ENCODE results near the gene FAIM2. TPM values are rescaled to one million over a fixed set of nuclear protein-coding genes. Genes with fewer than 3 reads are reported as not detected.

The FAIM2 gene
- total and polyA plus RNA-seq, 2 donors from 2014 or later = 1.3 to 5.5 TPM

- Histone ChIP-seq H3K27ac (ENCODE audit: low read depth in 2 of 2, low read length in 2 of 2) (no peak overlapping the region), H3K9ac (ENCODE audit: low read length in 3 of 3) (no peak overlapping the region), H3K36me3 (ENCODE audit: control insufficient read depth in 2 of 3, insufficient read depth in 3 of 3, low read length in 3 of 3) (no peaks in the 10 kb centered on the region), H3K4me3 (ENCODE audit: low read length in 3 of 3) (no peak overlapping the region), H3K4me1 (ENCODE audit: control insufficient read depth in 2 of 3, insufficient read depth in 2 of 3, low read depth in 1 of 3, low read length in 3 of 3) (peaks cover 0 to 5% (median 2%) of the 10 kb centered on the region in 3 donors), H3K9me3 (ENCODE audit: control insufficient read depth in 2 of 3, insufficient read depth in 1 of 3, low read length in 3 of 3) (no peaks in the 10 kb centered on the region), H3K27me3 (ENCODE audit: control insufficient read depth, insufficient read depth, low read length) (no peaks in the 10 kb centered on the region)
- intact Hi-C loops (cut with DNase I) = no loop called here
- FAIRE-seq = no peak
- TF ChIP-seq CTCF (IDR thresholded peaks at IDR 0.05; ENCODE audit: borderline replicate concordance, extremely low read depth, insufficient read depth) = no peak
- DNase-seq = peak in 2 of 5 donors; percentile 47 to 58
Measured at GRCh38 chr12:49892084-49892731, 11.5 kb downstream of the FAIM2 start.

DNA sequence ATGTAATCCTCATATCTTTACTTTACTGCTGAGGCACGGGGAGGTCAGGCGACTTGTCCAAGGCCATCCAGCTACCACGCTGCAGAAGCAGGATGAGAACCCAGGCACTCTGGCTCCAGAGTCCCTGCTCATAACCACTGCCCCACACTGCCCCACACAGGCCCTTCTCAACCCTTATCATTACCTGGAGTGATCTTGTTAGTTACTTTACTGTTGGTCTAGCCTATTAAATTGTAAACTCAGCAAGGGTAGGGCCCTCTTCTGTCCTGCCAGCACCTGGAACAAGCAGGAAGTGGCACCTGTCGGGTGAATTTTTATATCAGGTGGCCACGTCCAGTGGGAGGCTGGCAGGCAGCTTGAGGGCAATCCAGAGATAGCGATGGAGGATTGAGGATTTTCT, 12.2 kb downstream of the FAIM2 start:
- peak in 1 of 5 donors; percentile 21 for DNase-seq
- Histone ChIP-seq H3K27ac (ENCODE audit: low read depth in 2 of 2, low read length in 2 of 2) (no peak overlapping the region), H3K9me3 (ENCODE audit: control insufficient read depth in 2 of 3, insufficient read depth in 1 of 3, low read length in 3 of 3) (no peaks in the 10 kb centered on the region), H3K27me3 (ENCODE audit: control insufficient read depth, insufficient read depth, low read length) (no peaks in the 10 kb centered on the region), H3K36me3 (ENCODE audit: control insufficient read depth in 2 of 3, insufficient read depth in 3 of 3, low read length in 3 of 3) (no peaks in the 10 kb centered on the region), H3K4me1 (ENCODE audit: control insufficient read depth in 2 of 3, insufficient read depth in 2 of 3, low read depth in 1 of 3, low read length in 3 of 3) (peaks cover 0 to 5% (median 2%) of the 10 kb centered on the region in 3 donors), H3K4me3 (ENCODE audit: low read length in 3 of 3) (no peak overlapping the region), H3K9ac (ENCODE audit: low read length in 3 of 3) (no peak overlapping the region)
- intact Hi-C loops (cut with DNase I) = no loop called here
- no peak for FAIRE-seq
- no peak for TF ChIP-seq CTCF (IDR thresholded peaks at IDR 0.05; ENCODE audit: borderline replicate concordance, extremely low read depth, insufficient read depth)

DNA sequence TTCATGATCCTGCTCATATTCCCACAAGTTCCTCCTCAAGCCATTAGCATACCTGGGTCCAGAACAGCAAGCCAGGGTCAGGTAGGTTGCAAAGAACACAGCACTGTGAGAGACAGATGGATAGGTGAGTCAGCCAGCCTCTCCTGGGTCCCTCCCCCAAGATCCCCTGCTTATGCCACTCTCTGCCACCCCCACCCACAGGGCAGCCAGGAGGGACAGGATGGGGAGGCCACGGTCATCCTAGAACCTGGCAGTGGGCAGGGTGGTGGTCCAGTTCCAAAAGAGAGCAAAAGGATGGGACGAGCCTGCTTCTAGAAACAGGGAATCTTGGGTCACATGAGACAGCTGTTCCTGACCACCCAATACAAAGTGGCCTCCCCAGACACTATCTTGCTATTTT, 12.7 kb downstream of the FAIM2 start:
- intact Hi-C loops (cut with DNase I) = no loop called here
- no peaks in the 10 kb centered on the region for H3K27me3 ChIP-seq (ENCODE audit: control insufficient read depth, insufficient read depth, low read length)
- no peak for FAIRE-seq
- H3K9ac ChIP-seq (ENCODE audit: low read length in 3 of 3) = no peak overlapping the region
- no peaks in the 10 kb centered on the region for H3K36me3 ChIP-seq (ENCODE audit: control insufficient read depth in 2 of 3, insufficient read depth in 3 of 3, low read length in 3 of 3)
- no peaks in the 10 kb centered on the region for H3K9me3 ChIP-seq (ENCODE audit: control insufficient read depth in 2 of 3, insufficient read depth in 1 of 3, low read length in 3 of 3)
- H3K4me3 ChIP-seq (ENCODE audit: low read length in 3 of 3) = no peak overlapping the region
- peak in 1 of 5 donors; percentile 33 for DNase-seq
- TF ChIP-seq CTCF (IDR thresholded peaks at IDR 0.05; ENCODE audit: borderline replicate concordance, extremely low read depth, insufficient read depth) = no peak
- peaks cover 0 to 5% (median 2%) of the 10 kb centered on the region in 3 donors for H3K4me1 ChIP-seq (ENCODE audit: control insufficient read depth in 2 of 3, insufficient read depth in 2 of 3, low read depth in 1 of 3, low read length in 3 of 3)
- no peak overlapping the region for H3K27ac ChIP-seq (ENCODE audit: low read depth in 2 of 2, low read length in 2 of 2)

GRCh38 chr12:49890096-49890461, 13.6 kb downstream of the FAIM2 start:
- Histone ChIP-seq H3K4me3 (ENCODE audit: low read length in 3 of 3) (no peak overlapping the region), H3K4me1 (ENCODE audit: control insufficient read depth in 2 of 3, insufficient read depth in 2 of 3, low read depth in 1 of 3, low read length in 3 of 3) (no peaks in the 10 kb centered on the region), H3K27ac (ENCODE audit: low read depth in 2 of 2, low read length in 2 of 2) (no peak overlapping the region), H3K9ac (ENCODE audit: low read length in 3 of 3) (no peak overlapping the region), H3K36me3 (ENCODE audit: control insufficient read depth in 2 of 3, insufficient read depth in 3 of 3, low read length in 3 of 3) (no peaks in the 10 kb centered on the region), H3K9me3 (ENCODE audit: control insufficient read depth in 2 of 3, insufficient read depth in 1 of 3, low read length in 3 of 3) (no peaks in the 10 kb centered on the region), H3K27me3 (ENCODE audit: control insufficient read depth, insufficient read depth, low read length) (no peaks in the 10 kb centered on the region)
- DNase-seq (no peak), FAIRE-seq (no peak)
- TF ChIP-seq CTCF (IDR thresholded peaks at IDR 0.05; ENCODE audit: borderline replicate concordance, extremely low read depth, insufficient read depth) = no peak
- intact Hi-C loops (cut with DNase I) = no loop called here

Measured in kidney (tissue), 14 donors.